Esophagus squamous epithelium (tissue), 4 donors: Measurements from ENCODE around the gene STARD13.

ENCODE experiments used
- POLR2A ChIP-seq, 4 donors: fragments of 450-650 bp; IDR thresholded peaks; one replicate each; pipeline ENCODE4 v1.6.1; 2017; ENCODE audit warnings: antibody characterized with exemption in 4 of 4, mild to moderate bottlenecking in 4 of 4, moderate library complexity in 3 of 4
- TF ChIP-seq, protein P1 (sequence below), 6 experiments: fragments of 450-650 bp in 4 of 6; fragments of 200-600 bp in 2 of 6; sonication (generic) in 2 of 6; IDR thresholded peaks; one replicate each; pipeline ENCODE4 v1.5.1; 2016 to 2019; ENCODE audit warnings: antibody characterized with exemption in 6 of 6, mild to moderate bottlenecking in 4 of 6, moderate library complexity in 4 of 6

DNA sequence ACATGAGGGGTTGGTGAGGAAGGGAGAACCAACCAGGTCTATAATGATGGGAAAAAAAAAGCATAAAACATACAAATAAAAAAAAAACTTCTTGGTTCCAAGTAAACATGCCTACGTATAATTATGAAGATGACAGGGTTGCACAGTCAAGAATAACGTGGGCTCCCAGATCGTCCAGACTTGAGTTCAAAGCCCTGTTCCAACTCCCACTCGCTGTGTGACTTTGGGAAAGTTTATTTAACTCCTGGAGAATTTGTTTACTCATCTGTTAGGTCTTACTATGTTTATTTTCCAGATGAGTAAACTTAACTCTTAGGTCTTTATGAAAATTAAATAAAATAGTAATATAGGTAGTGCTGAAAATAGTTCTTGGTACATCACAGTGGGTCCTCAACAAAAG is 13.8 kb downstream of the STARD13 start:
- TF ChIP-seq POLR2A (IDR thresholded peaks at IDR 0.05) = no peak
- TF ChIP-seq, protein P1, sequence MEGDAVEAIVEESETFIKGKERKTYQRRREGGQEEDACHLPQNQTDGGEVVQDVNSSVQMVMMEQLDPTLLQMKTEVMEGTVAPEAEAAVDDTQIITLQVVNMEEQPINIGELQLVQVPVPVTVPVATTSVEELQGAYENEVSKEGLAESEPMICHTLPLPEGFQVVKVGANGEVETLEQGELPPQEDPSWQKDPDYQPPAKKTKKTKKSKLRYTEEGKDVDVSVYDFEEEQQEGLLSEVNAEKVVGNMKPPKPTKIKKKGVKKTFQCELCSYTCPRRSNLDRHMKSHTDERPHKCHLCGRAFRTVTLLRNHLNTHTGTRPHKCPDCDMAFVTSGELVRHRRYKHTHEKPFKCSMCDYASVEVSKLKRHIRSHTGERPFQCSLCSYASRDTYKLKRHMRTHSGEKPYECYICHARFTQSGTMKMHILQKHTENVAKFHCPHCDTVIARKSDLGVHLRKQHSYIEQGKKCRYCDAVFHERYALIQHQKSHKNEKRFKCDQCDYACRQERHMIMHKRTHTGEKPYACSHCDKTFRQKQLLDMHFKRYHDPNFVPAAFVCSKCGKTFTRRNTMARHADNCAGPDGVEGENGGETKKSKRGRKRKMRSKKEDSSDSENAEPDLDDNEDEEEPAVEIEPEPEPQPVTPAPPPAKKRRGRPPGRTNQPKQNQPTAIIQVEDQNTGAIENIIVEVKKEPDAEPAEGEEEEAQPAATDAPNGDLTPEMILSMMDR (IDR thresholded peaks at IDR 0.05) = no peak
